ENCODE data around the gene CHST1. TPM values are rescaled to one million over a fixed set of nuclear protein-coding genes. Genes with fewer than 3 reads are reported as not detected.

The CHST1 gene
- total and polyA plus RNA-seq, 2 donors (not counting 3 experiments of a cell fraction or from before 2014, with no cell fraction given) = 12.6 to 40.5 TPM

DNA sequence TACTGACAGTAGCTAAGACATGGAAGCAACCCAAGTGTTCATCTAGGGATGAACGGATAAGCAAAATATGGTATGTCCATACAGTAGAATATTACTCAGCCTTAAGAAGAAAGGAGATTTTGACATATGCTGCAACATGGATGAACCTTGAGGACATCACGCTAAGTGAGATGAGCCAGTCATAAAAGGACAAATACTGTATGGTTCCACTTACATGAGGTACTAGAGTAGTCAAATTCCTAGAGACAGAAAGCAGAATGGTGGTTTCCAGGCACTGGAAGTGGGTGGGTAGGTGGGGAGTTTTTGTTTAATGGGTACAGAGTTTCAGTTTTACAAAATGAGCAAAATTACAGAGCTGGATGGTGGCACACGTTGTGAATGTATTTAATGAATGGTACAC lies 18.1 kb downstream of the CHST1 start:
- no peak overlapping the region for H3K4me2 ChIP-seq (ENCODE audit: insufficient read depth, low read length)
- H3K27me3 ChIP-seq (ENCODE audit: control insufficient read depth in 2 of 2, insufficient read depth in 2 of 2, low read length in 2 of 2) = no peaks in the 10 kb centered on the region
- no peaks in the 10 kb centered on the region for H3K36me3 ChIP-seq (ENCODE audit: control insufficient read depth in 2 of 2, extremely low read depth in 1 of 2, insufficient read depth in 2 of 2, low read length in 2 of 2)
- intact Hi-C loops (cut with micrococcal nuclease) (loop anchor here (1.0 kb wide), 1 partner anchor 11 kb away; no protein-coding TSS in a partner anchor), dilution Hi-C loops (cut with MboI; ENCODE audit: extremely low pct_ligation_motif_present, low sequenced_read_pairs) (no loop called here)
- no TSS peak for BruUV-seq (replicated peaks)
- no peaks in the 10 kb centered on the region for H4K20me1 ChIP-seq (replicated peaks; ENCODE audit: control insufficient read depth, extremely low read depth, insufficient read depth, low read length)
- H3K9me1 ChIP-seq (replicated peaks; ENCODE audit: control insufficient read depth, extremely low read depth, insufficient read depth, low read length) = no peaks in the 10 kb centered on the region
- no peak for DNase-seq (ENCODE audit: low read depth, low spot score)
- no peak for TF ChIP-seq FOS (IDR thresholded peaks at IDR 0.05; ENCODE audit: borderline replicate concordance, insufficient read depth, low read length)
- no peak for TF ChIP-seq JUN (IDR thresholded peaks at IDR 0.05; ENCODE audit: borderline replicate concordance, insufficient read depth, insufficient read length, low read depth)
- no peak for TF ChIP-seq EZH2 (IDR thresholded peaks at IDR 0.05; ENCODE audit: borderline replicate concordance, low read depth, low read length, severe bottlenecking)
- TF ChIP-seq, protein P1, sequence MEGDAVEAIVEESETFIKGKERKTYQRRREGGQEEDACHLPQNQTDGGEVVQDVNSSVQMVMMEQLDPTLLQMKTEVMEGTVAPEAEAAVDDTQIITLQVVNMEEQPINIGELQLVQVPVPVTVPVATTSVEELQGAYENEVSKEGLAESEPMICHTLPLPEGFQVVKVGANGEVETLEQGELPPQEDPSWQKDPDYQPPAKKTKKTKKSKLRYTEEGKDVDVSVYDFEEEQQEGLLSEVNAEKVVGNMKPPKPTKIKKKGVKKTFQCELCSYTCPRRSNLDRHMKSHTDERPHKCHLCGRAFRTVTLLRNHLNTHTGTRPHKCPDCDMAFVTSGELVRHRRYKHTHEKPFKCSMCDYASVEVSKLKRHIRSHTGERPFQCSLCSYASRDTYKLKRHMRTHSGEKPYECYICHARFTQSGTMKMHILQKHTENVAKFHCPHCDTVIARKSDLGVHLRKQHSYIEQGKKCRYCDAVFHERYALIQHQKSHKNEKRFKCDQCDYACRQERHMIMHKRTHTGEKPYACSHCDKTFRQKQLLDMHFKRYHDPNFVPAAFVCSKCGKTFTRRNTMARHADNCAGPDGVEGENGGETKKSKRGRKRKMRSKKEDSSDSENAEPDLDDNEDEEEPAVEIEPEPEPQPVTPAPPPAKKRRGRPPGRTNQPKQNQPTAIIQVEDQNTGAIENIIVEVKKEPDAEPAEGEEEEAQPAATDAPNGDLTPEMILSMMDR (IDR thresholded peaks at IDR 0.05; ENCODE audit: extremely low read depth in 1 of 2, insufficient read depth in 1 of 2, low read depth in 1 of 2, low read length in 2 of 2) = no peak
- no peak for TF ChIP-seq GATA2 (IDR thresholded peaks at IDR 0.05; ENCODE audit: insufficient read depth, insufficient read length, low read depth, low read length)
- no peak overlapping the region for H3K27ac ChIP-seq (ENCODE audit: insufficient read depth, low read depth, low read length)
- POLR2A ChIA-PET = no interaction called here
- no peak for FAIRE-seq
- H3K4me3 ChIP-seq (replicated peaks in 1 of 3; ENCODE audit: insufficient read depth in 1 of 3, low read depth in 1 of 3, low read length in 3 of 3) = no peak overlapping the region
- no peaks in the 10 kb centered on the region for H3K9me3 ChIP-seq (replicated peaks; ENCODE audit: control insufficient read depth, insufficient read depth, low read length)
- H3K79me2 ChIP-seq (ENCODE audit: control insufficient read depth, insufficient read depth, low read length) = no peaks in the 10 kb centered on the region
- H2AFZ ChIP-seq (ENCODE audit: low read depth, low read length) = no peak overlapping the region
- peaks cover 42% of the 10 kb centered on the region for H3K4me1 ChIP-seq (ENCODE audit: control insufficient read depth, extremely low read depth, insufficient read depth, low read length)
- CTCF ChIA-PET = interaction anchor here (1.3 to 4.4 kb wide), 3 partner anchors 9 to 124 kb away, joined by 4 to 65 read pairs (median 7); no protein-coding TSS in a partner anchor
- no peak overlapping the region for H3K9ac ChIP-seq (replicated peaks; ENCODE audit: extremely low read depth, insufficient read depth, low read length)

All from endothelial cell of umbilical vein (primary cell).